Gastrocnemius medialis (tissue), 4 donors: ENCODE results near the gene COG4. TPM values are rescaled to one million over a fixed set of nuclear protein-coding genes. Genes with fewer than 3 reads are reported as not detected.

Experiments used
- ATAC-seq, 2 donors: fragments of 150-250 bp; one replicate each; pipeline ENCODE4 v1.9.1; 2016
- DNase-seq, 2 donors: peaks; one replicate each; pipeline ENCODE4 v3.0.0-alpha.2; 2019
- H3K27ac ChIP-seq, 4 donors: fragments of 200-600 bp; sonication (generic); 1 replicate in 1 of 4; 2 replicates in 3 of 4; pipeline ENCODE4 v1.5.1; 2016 to 2018; ENCODE audit warnings: mild to moderate bottlenecking in 2 of 4, moderate library complexity in 1 of 4
- H3K27me3 ChIP-seq, 3 donors: fragments of 200-600 bp; sonication (generic) in 2 of 3; 1 replicate in 1 of 3; 2 replicates in 2 of 3; pipeline versions ENCODE4 v1.5.1 to v1.6.0; 2016 to 2019; ENCODE audit warnings: mild to moderate bottlenecking in 1 of 3, moderate library complexity in 1 of 3
- H3K36me3 ChIP-seq, 2 donors: fragments of 200-600 bp; sonication (generic) in 1 of 2; one replicate each; pipeline ENCODE4 v1.5.1; 2017 to 2018
- H3K4me1 ChIP-seq, 2 donors: fragments of 200-600 bp; sonication (generic) in 1 of 2; one replicate each; pipeline ENCODE4 v1.5.1; 2016 to 2017; ENCODE audit warnings: mild to moderate bottlenecking in 2 of 2
- H3K4me3 ChIP-seq, 4 donors: fragments of 200-600 bp; sonication (generic) in 3 of 4; 1 replicate in 1 of 4; 2 replicates in 3 of 4; pipeline ENCODE4 v1.5.1; 2016 to 2019; ENCODE audit warnings: mild to moderate bottlenecking in 2 of 4
- H3K9me3 ChIP-seq, 3 donors: fragments of 200-600 bp; sonication (generic) in 2 of 3; 1 replicate in 1 of 3; 2 replicates in 2 of 3; pipeline ENCODE4 v1.5.1; 2016 to 2019
- CTCF ChIP-seq, 5 experiments: fragments of 450-650 bp in 3 of 5; fragments of 200-600 bp in 2 of 5; sonication (generic) in 2 of 5; IDR thresholded peaks in 4 of 5; conservative IDR thresholded peaks in 1 of 5; 1 replicate in 4 of 5; 2 replicates in 1 of 5; pipeline ENCODE4 v1.5.1; 2016 to 2019; ENCODE audit warnings: antibody characterized with exemption in 5 of 5, mild to moderate bottlenecking in 3 of 5, moderate library complexity in 3 of 5
- POLR2A ChIP-seq, 2 donors: fragments of 450-650 bp; IDR thresholded peaks; one replicate each; pipeline ENCODE4 v1.6.1; 2017; ENCODE audit warnings: antibody characterized with exemption in 2 of 2, mild to moderate bottlenecking in 2 of 2, moderate library complexity in 2 of 2
- in situ Hi-C, 4 donors: fragments of 200-750 bp; cut with MboI; loops; one replicate each; pipeline versions ENCODE4 v1.15.0 to v1.8.0; 2017; ENCODE audit warnings: low sequenced_read_pairs in 4 of 4
- intact Hi-C: fragments of 100-400 bp; cut with DNase I; formaldehyde crosslinking; loops from one replicate; pipeline ENCODE4 v1.15.1; 2023; ENCODE audit warnings: low total_unique reads
- total RNA-seq, 4 donors: library from RNA; depleted of rRNA; stranded (reverse); fragments of >200 nt; gene quantifications; one replicate each; pipeline versions ENCODE4 v1.1.0 to v1.2.3, GENCODE V29; 2016

The COG4 gene
- total RNA-seq, 4 donors from 2014 or later: 71.8 to 113 (median 82.0) TPM

DNA sequence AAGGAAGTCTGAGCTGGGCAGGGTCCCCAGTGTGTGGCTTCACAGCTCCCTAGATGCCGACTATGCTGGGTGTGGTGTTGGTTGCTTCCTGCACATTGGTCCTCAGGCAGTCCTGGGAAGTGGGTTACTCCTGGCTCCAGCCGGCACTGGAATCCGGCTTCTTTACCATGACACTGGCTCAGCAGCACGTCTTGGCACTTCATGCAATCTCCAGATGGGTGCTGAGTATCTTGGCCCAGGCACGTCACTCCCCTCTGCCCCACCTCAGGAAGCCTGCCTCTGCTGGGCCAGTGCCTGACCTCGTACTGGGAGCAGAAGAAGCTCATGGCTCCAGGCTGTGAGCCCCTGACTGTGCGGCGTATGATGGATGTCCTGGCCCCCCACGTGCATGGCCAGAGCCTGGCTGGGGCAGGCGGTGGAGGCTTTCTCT, 44.4 kb downstream of the COG4 start:
- H3K9me3 ChIP-seq: no peaks in the 10 kb centered on the region
- H3K27me3 ChIP-seq: no peaks in the 10 kb centered on the region
- peak overlapping the region in 3 of 4 donors; percentile 35 to 88 (median 75) for H3K27ac ChIP-seq
- in situ Hi-C loops (no loop called here), intact Hi-C loops (no loop called here)
- H3K36me3 ChIP-seq: peaks cover 0 to 44% of the 10 kb centered on the region in 2 donors
- TF ChIP-seq POLR2A (IDR thresholded peaks at IDR 0.05): no peak
- TF ChIP-seq CTCF (IDR thresholded peaks at IDR 0.05 in 4 of 5, conservative IDR thresholded peaks at IDR 0.05 in 1 of 5): no peak
- H3K4me1 ChIP-seq: peaks cover 13 to 15% of the 10 kb centered on the region in 2 donors
- DNase-seq: no peak
- H3K4me3 ChIP-seq: no peak overlapping the region
- no peak for ATAC-seq

- no peak for DNase-seq
- peak overlapping the region in 2 of 4 donors; percentile 75 to 88 for H3K27ac ChIP-seq
- no peak overlapping the region for H3K4me3 ChIP-seq
- peaks cover 18 to 19% of the 10 kb centered on the region in 2 donors for H3K4me1 ChIP-seq
- intact Hi-C loops (no loop called here), in situ Hi-C loops (no loop called here)
- H3K27me3 ChIP-seq: no peaks in the 10 kb centered on the region
- TF ChIP-seq CTCF (IDR thresholded peaks at IDR 0.05 in 4 of 5, conservative IDR thresholded peaks at IDR 0.05 in 1 of 5): no peak
- TF ChIP-seq POLR2A (IDR thresholded peaks at IDR 0.05): no peak
- ATAC-seq: no peak
- H3K36me3 ChIP-seq: peaks cover 0 to 40% of the 10 kb centered on the region in 2 donors
- no peaks in the 10 kb centered on the region for H3K9me3 ChIP-seq
Measured at GRCh38 chr16:70478169-70478568, 45.2 kb downstream of the COG4 start.

DNA sequence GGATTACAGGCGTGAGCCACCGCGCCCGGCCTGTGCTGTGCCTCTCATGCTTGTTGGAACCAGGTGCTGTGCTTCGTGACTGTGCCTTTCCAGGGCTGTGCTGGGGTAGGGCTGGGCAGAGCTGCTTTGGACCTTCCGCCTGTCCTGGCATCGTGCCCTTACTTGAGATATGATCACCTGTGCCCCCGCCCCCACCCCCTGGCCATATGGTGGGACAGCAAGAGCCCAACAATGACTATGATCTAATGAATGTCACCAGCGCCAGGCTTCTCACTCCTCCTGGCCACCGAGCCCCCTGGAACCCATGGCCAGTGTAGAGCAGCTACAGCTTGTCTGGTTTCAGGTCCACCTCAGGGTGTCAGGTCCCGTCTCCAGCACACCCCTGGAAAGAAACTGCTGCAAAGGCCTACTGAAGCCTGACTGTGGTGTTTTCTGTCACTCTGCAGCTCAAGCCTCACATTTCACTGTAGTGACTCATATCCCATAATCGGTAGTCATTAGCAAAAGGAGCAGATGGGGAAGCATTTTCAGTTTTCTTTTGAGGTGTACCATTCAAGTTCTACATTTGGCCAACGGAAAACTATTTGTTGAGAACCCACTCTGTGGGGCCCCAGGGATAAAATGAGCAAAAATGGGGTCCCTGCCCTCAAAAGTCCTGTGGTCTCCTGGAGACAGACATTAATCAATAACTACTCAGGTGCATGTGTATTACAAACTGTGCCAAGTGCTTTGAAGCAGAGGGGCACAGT, 46.9 kb downstream of the COG4 start:
- in situ Hi-C loops (no loop called here), intact Hi-C loops (no loop called here)
- TF ChIP-seq POLR2A (IDR thresholded peaks at IDR 0.05) (no peak), CTCF (IDR thresholded peaks at IDR 0.05 in 4 of 5, conservative IDR thresholded peaks at IDR 0.05 in 1 of 5) (no peak)
- DNase-seq: peak; percentile 53 to 80
- H3K4me1 ChIP-seq: peaks cover 19 to 20% of the 10 kb centered on the region in 2 donors
- H3K36me3 ChIP-seq: peaks cover 0 to 30% of the 10 kb centered on the region in 2 donors
- no peaks in the 10 kb centered on the region for H3K27me3 ChIP-seq
- no peaks in the 10 kb centered on the region for H3K9me3 ChIP-seq
- peak overlapping the region; percentile 74 to 88 (median 76) for H3K27ac ChIP-seq
- ATAC-seq: peak; percentile 86 to 92
- H3K4me3 ChIP-seq: no peak overlapping the region

- intact Hi-C loops (no loop called here), in situ Hi-C loops (no loop called here)
- peak overlapping the region in 3 of 4 donors; percentile 75 to 88 (median 77) for H3K27ac ChIP-seq
- DNase-seq (no peak), ATAC-seq (no peak)
- H3K9me3 ChIP-seq: no peaks in the 10 kb centered on the region
- H3K27me3 ChIP-seq: no peaks in the 10 kb centered on the region
- peaks cover 19 to 20% of the 10 kb centered on the region in 2 donors for H3K4me1 ChIP-seq
- no peak overlapping the region for H3K4me3 ChIP-seq
- peaks cover 0 to 19% of the 10 kb centered on the region in 2 donors for H3K36me3 ChIP-seq
- no peak for TF ChIP-seq POLR2A (IDR thresholded peaks at IDR 0.05)
- TF ChIP-seq CTCF (IDR thresholded peaks at IDR 0.05 in 4 of 5, conservative IDR thresholded peaks at IDR 0.05 in 1 of 5): no peak
Measured at GRCh38 chr16:70475054-70475871, 48.1 kb downstream of the COG4 start.
